ENCODE results near the gene PRXL2B. TPM values are rescaled to one million over a fixed set of nuclear protein-coding genes. Genes with fewer than 3 reads are reported as not detected.

Gene PRXL2B
- total RNA-seq, 2 experiments from 2014 or later: 5.2 to 10.4 TPM

- ChIA-PET POLR2A (no interaction called here), CTCF (ENCODE audit: unreplicated experiment) (interaction anchor here (0.6 kb wide), 1 partner anchor 1522 kb away, joined by 4 read pairs; no protein-coding TSS in a partner anchor)
- DNase-seq (ENCODE audit: low spot score): no peak
- H2AFZ ChIP-seq (ENCODE audit: low read length): no peak within 1 kb of the TSS
- H3K4me1 ChIP-seq (ENCODE audit: insufficient read depth, low read length, poor library complexity, severe bottlenecking): no peaks in the 10 kb centered on the region
- intact Hi-C loops (cut with micrococcal nuclease; ENCODE audit: unreplicated experiment): no loop called here
- BruUV-seq (replicated peaks): no TSS peak
- TF ChIP-seq EZH2phosphoT487 (IDR thresholded peaks at IDR 0.05; ENCODE audit: borderline replicate concordance, low read depth, low read length) (no peak), CTCF (conservative IDR thresholded peaks at IDR 0.05; ENCODE audit: low read length) (no peak)
- peaks cover 10% of the 10 kb centered on the region; the same call in 1 of the 2 replicates for H3K9me3 ChIP-seq (ENCODE audit: low read length)
- no peak within 1 kb of the TSS for H3K27ac ChIP-seq (ENCODE audit: low read depth, low read length, poor library complexity, severe bottlenecking)
- H3K4me3 ChIP-seq (ENCODE audit: low read depth, low read length, poor library complexity, severe bottlenecking): no peak within 1 kb of the TSS
- no peaks in the 10 kb centered on the region for H3K36me3 ChIP-seq (ENCODE audit: insufficient read depth, low read length)
- H3K4me2 ChIP-seq (ENCODE audit: low read length): no peak within 1 kb of the TSS
- H3K79me2 ChIP-seq (ENCODE audit: insufficient read depth, low read depth, low read length): no peaks in the 10 kb centered on the region
- no peaks in the 10 kb centered on the region for H4K20me1 ChIP-seq (ENCODE audit: insufficient read depth, low read length)
- H3K9me2 ChIP-seq (ENCODE audit: insufficient read depth, low read length): no peaks in the 10 kb centered on the region
Observed at GRCh38 chr1:2632561-2633361, 46.2 kb downstream of the PRXL2B start, which contains the start of gene MMEL1. Gene MMEL1, minus strand, starts transcription at chr1:2633016. Its CDS starts 3,532 bp downstream, at chr1:2629484.

- H3K4me2 ChIP-seq (ENCODE audit: low read length): no peak overlapping the region
- ChIA-PET CTCF (ENCODE audit: unreplicated experiment) (no interaction called here), POLR2A (no interaction called here)
- H3K4me1 ChIP-seq (ENCODE audit: insufficient read depth, low read length, poor library complexity, severe bottlenecking): no peaks in the 10 kb centered on the region
- no peaks in the 10 kb centered on the region for H3K9me2 ChIP-seq (ENCODE audit: insufficient read depth, low read length)
- no peaks in the 10 kb centered on the region for H3K79me2 ChIP-seq (ENCODE audit: insufficient read depth, low read depth, low read length)
- intact Hi-C loops (cut with micrococcal nuclease; ENCODE audit: unreplicated experiment): no loop called here
- no peak for TF ChIP-seq EZH2phosphoT487 (IDR thresholded peaks at IDR 0.05; ENCODE audit: borderline replicate concordance, low read depth, low read length)
- TF ChIP-seq CTCF (conservative IDR thresholded peaks at IDR 0.05; ENCODE audit: low read length): no peak
- H3K4me3 ChIP-seq (ENCODE audit: low read depth, low read length, poor library complexity, severe bottlenecking): no peak overlapping the region
- DNase-seq (ENCODE audit: low spot score): no peak
- no peaks in the 10 kb centered on the region for H4K20me1 ChIP-seq (ENCODE audit: insufficient read depth, low read length)
- BruUV-seq (replicated peaks): no TSS peak
- H3K9me3 ChIP-seq (ENCODE audit: low read length): peaks cover 10% of the 10 kb centered on the region; the same call in 1 of the 2 replicates
- no peaks in the 10 kb centered on the region for H3K36me3 ChIP-seq (ENCODE audit: insufficient read depth, low read length)
- no peak overlapping the region for H3K27ac ChIP-seq (ENCODE audit: low read depth, low read length, poor library complexity, severe bottlenecking)
- no peak overlapping the region for H2AFZ ChIP-seq (ENCODE audit: low read length)
Observed at GRCh38 chr1:2633366-2633935, 46.9 kb downstream of the PRXL2B start.

Data from OCI-LY7 (cell line).